Activated CD8-positive, alpha-beta memory T cell treated with anti-CD3 and anti-CD28 coated beads for 36 hours (primary cell): ENCODE data around the gene NDRG3. TPM values are rescaled to one million over a fixed set of nuclear protein-coding genes. Genes with fewer than 3 reads are reported as not detected.

Source experiments
- CTCF ChIA-PET: fragments of 350-600 bp; sonication (Branson Sonifier 250); formaldehyde crosslinking; loops from one replicate; lab custom pipeline; 2021; ENCODE audit warnings: antibody characterized with exemption; lab: Charles Lee
- POLR2A ChIA-PET: fragments of 350-600 bp; sonication (Branson Sonifier 250); formaldehyde crosslinking; loops from one replicate; lab custom pipeline; 2021; ENCODE audit warnings: antibody characterized with exemption; lab: Charles Lee
- total RNA-seq, 2 experiments: library from RNA; stranded (reverse); gene quantifications; one replicate each; pipeline ENCODE4 v1.2.3, GENCODE V29; 2021

Gene NDRG3
- total RNA-seq, 2 experiments from 2014 or later: 17.4 to 18.3 TPM

- CTCF ChIA-PET: no interaction called here
- POLR2A ChIA-PET: no interaction called here
Measured at GRCh38 chr20:36632487-36633284, 113.2 kb downstream of the NDRG3 start.

GRCh38 chr20:36632147-36632486 is 113.8 kb downstream of the NDRG3 start:
- POLR2A ChIA-PET: no interaction called here
- CTCF ChIA-PET: no interaction called here

- POLR2A ChIA-PET: no interaction called here
Measured at GRCh38 chr20:36631646-36632045, 114.2 kb downstream of the NDRG3 start.

GRCh38 chr20:36629719-36630681 is 115.9 kb downstream of the NDRG3 start:
- POLR2A ChIA-PET: interaction anchor here (0.6 to 3.5 kb wide), 6 partner anchors 11 to 687 kb away, joined by 3 to 34 read pairs (median 4); partner anchors contain the start of gene SLA2
- CTCF ChIA-PET: interaction anchor here (0.7 to 1.8 kb wide), 10 partner anchors 12 to 110 kb away, joined by 3 to 6 read pairs (median 4); partner anchors contain the start of genes RAB5IF and SLA2

More at GRCh38 chr20:36631646-36632045, 114.2 kb downstream of the NDRG3 start:
- CTCF ChIA-PET: no interaction called here

GRCh38 chr20:36628076-36628475 is 117.8 kb downstream of the NDRG3 start:
- ChIA-PET POLR2A (interaction anchor here (0.6 to 3.5 kb wide), 2 partner anchors 17 to 532 kb away, joined by 3 to 34 read pairs; partner anchors contain the start of gene SLA2), CTCF (interaction anchor here (1.2 kb wide), 1 partner anchor 16 kb away, joined by 3 read pairs; no protein-coding TSS in a partner anchor)

GRCh38 chr20:36624944-36625324 is 121.0 kb downstream of the NDRG3 start:
- POLR2A ChIA-PET: interaction anchor here (1.9 kb wide), 1 partner anchor 21 kb away, joined by 5 read pairs; the partner anchor contains the start of gene SLA2
- CTCF ChIA-PET: interaction anchor here (1.1 kb wide), 1 partner anchor 11 kb away, joined by 4 read pairs; no protein-coding TSS in a partner anchor

- ChIA-PET CTCF (interaction anchor here (0.7 to 1.1 kb wide), 3 partner anchors 10 to 144 kb away, joined by 3 to 4 read pairs (median 3); no protein-coding TSS in a partner anchor), POLR2A (interaction anchor here (1.9 kb wide), 1 partner anchor 21 kb away, joined by 5 read pairs; the partner anchor contains the start of gene SLA2)
Measured at GRCh38 chr20:36624068-36624943, 121.6 kb downstream of the NDRG3 start.

GRCh38 chr20:36623444-36623843 is 122.4 kb downstream of the NDRG3 start:
- ChIA-PET POLR2A (interaction anchor here (0.9 to 1.9 kb wide), 2 partner anchors 11 to 22 kb away, joined by 5 to 6 read pairs; partner anchors contain the start of gene SLA2), CTCF (interaction anchor here (0.7 to 1.1 kb wide), 3 partner anchors 12 to 143 kb away, joined by 3 read pairs; no protein-coding TSS in a partner anchor)

- ChIA-PET POLR2A (no interaction called here), CTCF (no interaction called here)
Measured at GRCh38 chr20:36620917-36621316, 125.0 kb downstream of the NDRG3 start.

GRCh38 chr20:36614781-36615557 is 130.9 kb downstream of the NDRG3 start:
- CTCF ChIA-PET: interaction anchor here (1.0 to 2.6 kb wide), 4 partner anchors 10 to 140 kb away, joined by 3 to 8 read pairs (median 4); partner anchors contain the start of gene RAB5IF

GRCh38 chr20:36613974-36614373 is 131.9 kb downstream of the NDRG3 start:
- ChIA-PET POLR2A (no interaction called here), CTCF (interaction anchor here (0.6 to 2.6 kb wide), 6 partner anchors 9 to 265 kb away, joined by 3 to 8 read pairs (median 4); partner anchors contain the start of gene RAB5IF)

More at GRCh38 chr20:36614781-36615557, 130.9 kb downstream of the NDRG3 start:
- POLR2A ChIA-PET: no interaction called here

GRCh38 chr20:36611625-36612024 is 134.3 kb downstream of the NDRG3 start:
- CTCF ChIA-PET: interaction anchor here (1.2 to 1.7 kb wide), 4 partner anchors 11 to 39 kb away, joined by 3 to 7 read pairs (median 4); partner anchors contain the start of gene TGIF2
- POLR2A ChIA-PET: interaction anchor here (1.6 kb wide), 1 partner anchor 12 kb away, joined by 6 read pairs; no protein-coding TSS in a partner anchor

- CTCF ChIA-PET: interaction anchor here (0.7 kb wide), 2 partner anchors 31 to 644 kb away, joined by 3 to 4 read pairs; no protein-coding TSS in a partner anchor
- POLR2A ChIA-PET: interaction anchor here (0.8 kb wide), 1 partner anchor 10 kb away, joined by 3 read pairs; no protein-coding TSS in a partner anchor
Measured at GRCh38 chr20:36608388-36608728, 137.5 kb downstream of the NDRG3 start.

GRCh38 chr20:36607586-36608387 is 138.1 kb downstream of the NDRG3 start:
- ChIA-PET CTCF (interaction anchor here (0.9 to 2.8 kb wide), 2 partner anchors 11 to 37 kb away, joined by 3 to 10 read pairs; no protein-coding TSS in a partner anchor), POLR2A (interaction anchor here (3.5 kb wide), 1 partner anchor 37 kb away, joined by 16 read pairs; the partner anchor contains the start of gene SLA2)

- ChIA-PET POLR2A (interaction anchor here (0.5 to 3.6 kb wide), 13 partner anchors 9 to 127 kb away, joined by 3 to 42 read pairs (median 4); partner anchors contain the start of genes SLA2 and TGIF2), CTCF (interaction anchor here (0.6 to 3.6 kb wide), 17 partner anchors 8 to 448 kb away, joined by 3 to 24 read pairs (median 5); partner anchors contain the start of genes SLA2 and TGIF2)
Measured at GRCh38 chr20:36606158-36607066, 139.5 kb downstream of the NDRG3 start.
